ENCODE measurements around the gene PERP.
"Not testable (repeated sequence)": the region's sequence is repeated elsewhere in the genome, so short reads cannot be mapped to it uniquely, and the experiment has no call there.

Gene PERP

GRCh38 chr6:138124096-138124495 lies 16.9 kb upstream of the PERP start:
- Histone ChIP-seq H2AFZ (ENCODE audit: low read length) (no peak overlapping the region), H3K9me2 (replicated peaks; ENCODE audit: insufficient read depth, low read length) (no peaks in the 10 kb centered on the region), H3K27me3 (replicated peaks; ENCODE audit: insufficient read depth, low read length) (no peaks in the 10 kb centered on the region), H3K9ac (ENCODE audit: low read length) (no peak overlapping the region), H3K4me1 (ENCODE audit: low read length) (no peaks in the 10 kb centered on the region), H3K27ac (ENCODE audit: low read length) (no peak overlapping the region), H3K4me2 (ENCODE audit: low read depth, low read length) (no peak overlapping the region), H3K36me3 (replicated peaks; ENCODE audit: insufficient read depth, low read length) (no peaks in the 10 kb centered on the region), H3K9me3 (replicated peaks; ENCODE audit: insufficient read depth, low read length) (no peaks in the 10 kb centered on the region), H3K79me2 (ENCODE audit: low read length) (no peaks in the 10 kb centered on the region), H3F3A (ENCODE audit: insufficient read depth, low read length) (no peaks in the 10 kb centered on the region), H3K4me3 (ENCODE audit: low read length) (no peak overlapping the region), H4K20me1 (ENCODE audit: insufficient read depth, low read length) (no peaks in the 10 kb centered on the region)
- TF ChIP-seq EZH2phosphoT487 (IDR thresholded peaks at IDR 0.05; ENCODE audit: low read length) (no peak), EZH2 (optimal IDR thresholded peaks at IDR 0.05; ENCODE audit: low read depth, low read length) (no peak)
- TF ChIP-seq, protein P1, sequence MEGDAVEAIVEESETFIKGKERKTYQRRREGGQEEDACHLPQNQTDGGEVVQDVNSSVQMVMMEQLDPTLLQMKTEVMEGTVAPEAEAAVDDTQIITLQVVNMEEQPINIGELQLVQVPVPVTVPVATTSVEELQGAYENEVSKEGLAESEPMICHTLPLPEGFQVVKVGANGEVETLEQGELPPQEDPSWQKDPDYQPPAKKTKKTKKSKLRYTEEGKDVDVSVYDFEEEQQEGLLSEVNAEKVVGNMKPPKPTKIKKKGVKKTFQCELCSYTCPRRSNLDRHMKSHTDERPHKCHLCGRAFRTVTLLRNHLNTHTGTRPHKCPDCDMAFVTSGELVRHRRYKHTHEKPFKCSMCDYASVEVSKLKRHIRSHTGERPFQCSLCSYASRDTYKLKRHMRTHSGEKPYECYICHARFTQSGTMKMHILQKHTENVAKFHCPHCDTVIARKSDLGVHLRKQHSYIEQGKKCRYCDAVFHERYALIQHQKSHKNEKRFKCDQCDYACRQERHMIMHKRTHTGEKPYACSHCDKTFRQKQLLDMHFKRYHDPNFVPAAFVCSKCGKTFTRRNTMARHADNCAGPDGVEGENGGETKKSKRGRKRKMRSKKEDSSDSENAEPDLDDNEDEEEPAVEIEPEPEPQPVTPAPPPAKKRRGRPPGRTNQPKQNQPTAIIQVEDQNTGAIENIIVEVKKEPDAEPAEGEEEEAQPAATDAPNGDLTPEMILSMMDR (IDR thresholded peaks at IDR 0.05; ENCODE audit: low read length), result no peak
- no peak for DNase-seq

DNA sequence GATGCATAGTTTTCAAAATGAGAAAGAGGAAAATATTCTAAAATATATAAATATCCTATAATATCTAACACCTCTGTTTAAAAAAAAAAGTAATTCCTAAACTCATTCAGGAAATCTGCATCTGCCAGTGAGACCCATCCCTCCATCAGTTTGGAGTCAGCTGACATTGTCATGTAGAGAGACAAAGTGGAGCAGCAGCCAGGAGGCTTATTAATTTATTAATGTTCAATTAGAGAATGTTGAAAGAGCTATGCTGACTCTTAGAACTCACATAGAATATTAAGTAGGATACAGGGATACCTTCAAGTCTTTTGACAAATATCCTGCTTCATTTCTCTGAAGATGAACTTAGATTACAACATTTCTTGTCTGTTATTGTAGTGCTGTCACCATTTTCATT lies 12.8 kb upstream of the PERP start:
- no peaks in the 10 kb centered on the region for H3K27me3 ChIP-seq (replicated peaks; ENCODE audit: insufficient read depth, low read length)
- H3K79me2 ChIP-seq (ENCODE audit: low read length), result no peaks in the 10 kb centered on the region
- no peaks in the 10 kb centered on the region for H4K20me1 ChIP-seq (ENCODE audit: insufficient read depth, low read length)
- peaks cover 8% of the 10 kb centered on the region for H3K4me1 ChIP-seq (ENCODE audit: low read length)
- H3K9ac ChIP-seq (ENCODE audit: low read length), result no peak overlapping the region
- H3K27ac ChIP-seq (ENCODE audit: low read length), result no peak overlapping the region
- H3K36me3 ChIP-seq (replicated peaks; ENCODE audit: insufficient read depth, low read length), result no peaks in the 10 kb centered on the region
- H3K4me3 ChIP-seq (ENCODE audit: low read length), result no peak overlapping the region
- TF ChIP-seq, protein P1 (IDR thresholded peaks at IDR 0.05; ENCODE audit: low read length), result no peak
- TF ChIP-seq EZH2phosphoT487 (IDR thresholded peaks at IDR 0.05; ENCODE audit: low read length) (no peak), EZH2 (optimal IDR thresholded peaks at IDR 0.05; ENCODE audit: low read depth, low read length) (no peak)
- H3F3A ChIP-seq (ENCODE audit: insufficient read depth, low read length), result peaks cover 7% of the 10 kb centered on the region
- no peak overlapping the region for H3K4me2 ChIP-seq (ENCODE audit: low read depth, low read length)
- H3K9me3 ChIP-seq (replicated peaks; ENCODE audit: insufficient read depth, low read length), result no peaks in the 10 kb centered on the region
- no peak overlapping the region for H2AFZ ChIP-seq (ENCODE audit: low read length)
- no peak for DNase-seq
- H3K9me2 ChIP-seq (replicated peaks; ENCODE audit: insufficient read depth, low read length), result no peaks in the 10 kb centered on the region

- not testable (repeated sequence) for H3K4me3 ChIP-seq (ENCODE audit: low read length); H3K27ac ChIP-seq (ENCODE audit: low read length); H3K9me2 ChIP-seq (replicated peaks; ENCODE audit: insufficient read depth, low read length); H3K9ac ChIP-seq (ENCODE audit: low read length); H3K9me3 ChIP-seq (replicated peaks; ENCODE audit: insufficient read depth, low read length); H3K36me3 ChIP-seq (replicated peaks; ENCODE audit: insufficient read depth, low read length); DNase-seq; H3K79me2 ChIP-seq (ENCODE audit: low read length); H4K20me1 ChIP-seq (ENCODE audit: insufficient read depth, low read length); H3K27me3 ChIP-seq (replicated peaks; ENCODE audit: insufficient read depth, low read length); H3K4me2 ChIP-seq (ENCODE audit: low read depth, low read length); H2AFZ ChIP-seq (ENCODE audit: low read length)
- H3F3A ChIP-seq (ENCODE audit: insufficient read depth, low read length), result peaks cover 12% of the 10 kb centered on the region
- H3K4me1 ChIP-seq (ENCODE audit: low read length), result peaks cover 16% of the 10 kb centered on the region
Measured at GRCh38 chr6:138119229-138119628, 12.0 kb upstream of the PERP start.

- Histone ChIP-seq H3K4me2 (ENCODE audit: low read depth, low read length) (no peak overlapping the region), H3K79me2 (ENCODE audit: low read length) (no peaks in the 10 kb centered on the region), H4K20me1 (ENCODE audit: insufficient read depth, low read length) (no peaks in the 10 kb centered on the region), H3K4me1 (ENCODE audit: low read length) (peaks cover 18% of the 10 kb centered on the region), H3K9me3 (replicated peaks; ENCODE audit: insufficient read depth, low read length) (no peaks in the 10 kb centered on the region), H3F3A (ENCODE audit: insufficient read depth, low read length) (peaks cover 12% of the 10 kb centered on the region), H3K9ac (ENCODE audit: low read length) (no peak overlapping the region), H3K27ac (ENCODE audit: low read length) (no peak overlapping the region), H2AFZ (ENCODE audit: low read length) (no peak overlapping the region), H3K4me3 (ENCODE audit: low read length) (no peak overlapping the region), H3K36me3 (replicated peaks; ENCODE audit: insufficient read depth, low read length) (no peaks in the 10 kb centered on the region), H3K9me2 (replicated peaks; ENCODE audit: insufficient read depth, low read length) (no peaks in the 10 kb centered on the region), H3K27me3 (replicated peaks; ENCODE audit: insufficient read depth, low read length) (no peaks in the 10 kb centered on the region)
- DNase-seq, result no peak
- no peak for TF ChIP-seq EZH2phosphoT487 (IDR thresholded peaks at IDR 0.05; ENCODE audit: low read length)
- TF ChIP-seq, protein P1 (IDR thresholded peaks at IDR 0.05; ENCODE audit: low read length), result no peak
- no peak for TF ChIP-seq EZH2 (optimal IDR thresholded peaks at IDR 0.05; ENCODE audit: low read depth, low read length)
Measured at GRCh38 chr6:138117376-138117914, 10.2 kb upstream of the PERP start.
